HG03097 (cell line): ENCODE results near the gene TCTN1.
"Not testable (repeated sequence)": the region's sequence is repeated elsewhere in the genome, so short reads cannot be mapped to it uniquely, and the experiment has no call there.

Experiments
- ATAC-seq: cut with Tn5 transposase; IDR thresholded peaks from one replicate; pipeline ENCODE4 v1.9.1; 2021; ENCODE audit not compliant: unreplicated experiment, low FRiP score

The TCTN1 gene

DNA sequence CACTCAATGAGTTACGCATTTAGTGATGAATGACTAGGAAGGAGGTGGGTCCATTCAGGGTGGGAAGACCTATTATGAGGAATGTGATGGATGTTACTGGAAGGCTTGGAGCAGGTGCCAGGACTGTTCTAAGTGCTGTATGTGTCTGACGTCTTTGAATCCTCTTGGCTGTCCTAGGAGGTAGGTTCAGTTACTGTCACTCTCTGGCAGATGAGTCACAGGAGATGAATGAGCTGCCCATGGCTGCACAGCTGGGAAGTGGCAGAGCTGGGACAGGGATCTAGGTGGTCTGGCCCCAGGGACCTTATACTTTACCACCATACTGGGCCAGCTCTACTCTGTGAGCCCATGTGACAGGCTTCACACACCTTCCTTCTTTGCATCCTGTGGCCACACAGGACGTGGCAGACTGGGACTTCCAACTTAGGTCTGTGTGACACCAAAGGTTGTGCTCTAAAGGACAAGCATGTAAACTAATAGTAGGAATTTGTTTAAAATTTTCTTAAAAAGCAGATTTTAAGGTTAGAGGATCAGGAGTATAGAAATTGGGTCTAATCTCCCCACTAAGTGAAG lies 24.0 kb downstream of the TCTN1 start:
- ATAC-seq: no peak

- no peak for ATAC-seq
These were observed 24.9 kb downstream of the TCTN1 start for GRCh38 chr12:110638796-110639195.

- no peak for ATAC-seq
These were observed 25.6 kb downstream of the TCTN1 start for GRCh38 chr12:110639336-110640141.

DNA sequence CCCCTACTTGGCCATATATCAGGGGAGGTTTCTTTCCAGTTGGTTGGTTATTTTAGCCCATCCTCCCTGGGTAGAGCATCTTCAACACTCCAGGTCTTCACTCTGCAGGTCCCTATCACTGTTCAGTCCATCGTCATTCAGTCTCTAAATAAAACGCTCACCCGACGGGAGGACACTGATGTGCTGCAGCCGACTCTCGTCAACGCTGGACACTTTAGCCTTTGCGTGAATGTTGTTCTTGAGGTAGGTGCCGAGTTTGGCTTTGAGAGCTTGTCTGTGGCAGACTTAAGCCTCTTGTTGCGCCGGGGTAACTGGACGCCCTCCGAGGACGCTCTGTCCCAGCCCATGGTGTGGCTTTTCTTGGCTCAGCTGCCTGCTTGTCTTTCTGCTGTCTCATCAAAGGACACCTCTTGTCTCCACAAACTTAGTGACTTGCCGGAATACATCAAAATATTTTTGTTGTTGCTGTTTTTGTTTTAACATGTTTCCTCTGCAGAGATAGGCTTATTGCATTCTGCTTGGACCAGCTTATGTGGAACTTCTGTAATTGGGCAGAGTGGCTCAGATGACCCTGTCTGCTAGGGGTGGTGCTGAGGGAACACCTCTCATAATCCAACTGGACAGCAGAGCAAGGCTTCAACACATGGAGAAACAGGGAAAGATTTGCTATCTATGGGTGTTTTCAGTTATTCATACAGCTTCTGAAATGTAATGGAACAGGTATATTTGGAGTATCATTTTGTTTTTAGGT lies 26.5 kb downstream of the TCTN1 start:
- ATAC-seq: no peak

- no peak for ATAC-seq
These were observed 27.6 kb downstream of the TCTN1 start for GRCh38 chr12:110641521-110641920.

DNA sequence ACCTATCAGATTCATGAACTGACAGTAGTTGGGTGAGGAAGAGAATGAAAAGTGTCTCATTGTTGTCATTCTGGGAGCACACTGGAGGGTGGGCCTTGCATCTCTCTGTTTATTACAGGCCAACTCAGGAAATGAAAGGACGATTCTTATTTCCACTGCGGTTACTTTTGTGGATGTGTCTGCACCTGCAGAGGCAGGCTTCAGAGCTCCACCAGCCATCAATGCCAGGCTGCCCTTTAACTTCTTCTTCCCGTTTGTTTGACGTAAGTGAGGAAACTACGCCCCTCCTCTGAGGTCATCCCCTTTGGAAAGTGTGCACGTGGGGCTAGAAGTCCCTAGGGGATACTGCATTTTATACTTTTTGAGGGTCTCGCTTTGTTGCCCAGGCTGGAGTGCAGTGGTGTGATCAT lies 33.7 kb downstream of the TCTN1 start:
- ATAC-seq: no peak

DNA sequence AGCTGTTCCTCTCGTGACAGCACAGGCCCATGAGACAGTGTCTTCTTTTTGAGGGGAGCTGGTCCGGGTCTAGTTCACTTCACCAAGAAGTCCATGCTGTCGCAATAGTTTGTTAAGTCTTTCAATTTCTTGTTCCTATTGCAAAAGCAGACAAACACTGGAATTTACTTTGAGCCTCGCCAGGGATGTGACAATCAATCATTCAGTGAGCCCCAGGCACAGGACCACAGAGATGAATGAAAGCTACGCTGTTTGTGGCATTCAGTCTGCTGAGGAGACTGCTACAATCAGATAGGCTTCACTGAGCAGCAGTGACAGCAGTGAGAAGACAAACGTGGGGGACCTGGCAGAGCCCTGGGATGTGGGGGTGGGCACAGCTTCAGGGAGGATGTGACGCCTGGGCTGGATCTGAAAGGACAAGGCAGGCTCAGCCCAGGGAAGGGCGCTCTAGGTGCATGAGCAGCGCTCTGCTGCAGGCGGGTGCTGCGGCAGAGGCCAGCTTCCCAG lies 35.5 kb downstream of the TCTN1 start:
- ATAC-seq: no peak

DNA sequence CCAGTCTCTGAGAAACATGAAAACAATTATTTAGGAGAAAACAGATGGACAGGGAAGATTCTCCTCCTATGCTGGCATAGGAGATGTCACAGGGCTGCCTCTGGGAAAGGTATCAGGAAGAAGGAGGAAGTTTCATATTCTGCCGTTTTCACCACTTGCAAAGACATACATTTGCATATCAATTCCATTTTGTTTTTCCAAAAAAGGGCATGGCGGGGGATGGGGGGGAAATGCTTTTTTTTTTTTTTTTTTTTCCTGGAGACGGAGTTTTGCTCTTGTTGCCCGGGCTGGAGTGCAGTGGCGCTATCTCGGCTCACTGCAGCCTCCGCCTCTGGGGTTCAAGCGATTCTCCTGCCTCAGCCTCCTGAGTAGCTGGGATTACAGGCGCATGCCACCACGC lies 40.3 kb downstream of the TCTN1 start:
- ATAC-seq: not testable (repeated sequence)

- no peak for ATAC-seq
These were observed 42.2 kb downstream of the TCTN1 start for GRCh38 chr12:110656071-110656655.

GRCh38 chr12:110657747-110658146 lies 43.8 kb downstream of the TCTN1 start:
- no peak for ATAC-seq

- ATAC-seq: no peak
These were observed 44.3 kb downstream of the TCTN1 start for GRCh38 chr12:110658242-110658641.

GRCh38 chr12:110658878-110659277 lies 44.9 kb downstream of the TCTN1 start:
- no peak for ATAC-seq

DNA sequence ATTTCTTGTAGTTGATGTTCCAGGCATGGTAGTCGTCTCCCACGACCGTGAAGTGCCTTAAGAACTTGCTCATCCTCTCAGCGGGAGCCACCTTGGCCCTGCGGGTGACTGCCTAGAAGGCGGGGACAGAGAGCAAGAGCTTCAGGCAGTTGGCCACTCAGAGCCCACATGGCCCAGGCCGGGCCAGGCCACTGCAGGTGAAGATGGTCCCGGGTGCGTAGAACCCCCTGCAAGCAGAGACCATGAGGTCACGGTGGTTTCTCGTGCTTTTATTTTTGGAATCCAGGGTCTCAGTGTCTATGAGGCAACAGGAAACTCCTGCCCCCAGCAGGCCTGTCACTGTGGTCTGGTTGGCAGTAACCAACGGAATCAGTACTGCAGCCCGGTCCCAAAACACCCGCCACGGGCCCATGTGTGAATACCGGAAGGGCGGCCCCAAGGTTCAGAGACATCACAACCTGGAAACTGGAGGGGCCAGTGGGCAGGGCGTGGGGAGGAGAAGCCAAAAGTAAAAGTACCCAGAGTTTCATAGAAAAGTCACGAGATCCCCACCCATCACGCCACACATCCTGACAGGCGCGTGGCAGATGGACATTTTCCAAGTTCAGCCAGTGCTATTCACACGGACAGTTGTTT lies 47.5 kb downstream of the TCTN1 start:
- peak; percentile 85 for ATAC-seq

DNA sequence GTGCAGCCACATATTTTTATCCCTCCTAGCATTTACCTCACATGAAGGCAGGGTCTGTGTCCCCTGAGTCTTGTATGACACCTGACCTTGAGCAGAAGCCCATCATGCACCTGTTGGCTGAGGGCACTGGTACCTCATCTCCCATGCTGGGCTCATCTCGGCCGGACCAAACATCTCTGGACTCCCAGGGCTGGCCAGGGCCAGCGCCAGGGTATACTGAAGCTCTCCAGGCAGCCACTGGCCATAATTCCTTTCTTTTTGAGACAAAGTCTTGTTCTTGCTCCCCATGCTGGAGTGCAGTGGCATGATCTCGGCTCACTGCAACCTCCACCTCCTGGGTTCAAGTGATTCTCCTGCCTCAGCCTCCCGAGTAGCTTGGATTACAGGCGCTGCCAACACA lies 53.0 kb downstream of the TCTN1 start:
- no peak for ATAC-seq

DNA sequence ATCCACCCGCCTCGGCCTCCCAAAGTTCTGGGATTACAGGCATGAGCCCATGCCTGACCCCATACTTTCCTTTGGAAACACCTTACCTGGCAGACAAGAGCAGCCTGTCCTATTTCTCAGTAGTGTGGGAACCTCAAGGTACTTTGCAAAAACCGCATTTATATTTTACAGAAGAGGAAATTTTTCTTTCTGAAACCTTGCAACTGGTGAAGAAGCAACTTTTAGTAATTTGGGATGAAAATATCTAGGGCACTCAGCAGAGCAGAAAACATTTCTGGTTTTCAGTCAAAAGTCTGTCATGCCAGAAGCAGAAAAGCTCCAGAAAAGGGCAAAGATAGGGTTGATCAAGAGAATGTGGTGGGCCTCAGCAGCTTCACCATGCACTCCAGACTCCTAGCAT lies 53.7 kb downstream of the TCTN1 start:
- no peak for ATAC-seq

- no peak for ATAC-seq
These were observed 54.7 kb downstream of the TCTN1 start for GRCh38 chr12:110668480-110669192.

- peak; percentile 31 for ATAC-seq
These were observed 55.2 kb downstream of the TCTN1 start for GRCh38 chr12:110669193-110669502.

GRCh38 chr12:110670161-110670701 lies 56.3 kb downstream of the TCTN1 start:
- peak; percentile 46 for ATAC-seq

DNA sequence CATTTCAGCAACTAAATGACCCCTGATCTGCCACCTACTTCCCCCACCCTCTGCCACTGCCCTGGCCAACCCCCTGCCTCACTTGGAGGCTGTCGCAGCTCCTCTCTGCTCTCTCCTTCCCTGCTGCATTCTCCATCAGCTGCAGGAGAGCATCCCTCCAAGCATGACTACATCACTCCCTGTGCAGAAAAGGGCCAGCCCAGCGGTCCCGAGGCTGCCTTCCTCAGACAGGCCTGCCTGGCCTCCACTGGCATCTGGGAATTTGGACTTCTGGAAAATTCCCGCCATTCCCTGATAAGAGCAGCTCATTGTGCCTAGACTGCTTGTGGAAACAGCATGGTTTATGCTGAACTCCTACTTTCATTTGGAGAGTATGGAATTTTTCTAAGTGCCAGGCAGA lies 62.2 kb downstream of the TCTN1 start:
- ATAC-seq: no peak
